Dendritic cell treated with granulocyte-macrophage colony-stimulating factor and Interleukin-4, amounts not matched to agents 40 ng/mL and 50 ng/mL, for 4 days (primary cell): ENCODE results near the gene RBM5.

Source experiments
- H3K27ac Mint-ChIP-seq: one replicate; pipeline ENCODE4 v1.8.0; 2022; ENCODE audit warnings: mild to moderate bottlenecking, mixed read lengths
- H3K27me3 Mint-ChIP-seq: one replicate; pipeline ENCODE4 v1.8.0; 2022; ENCODE audit warnings: mild to moderate bottlenecking, mixed read lengths
- H3K36me3 Mint-ChIP-seq: one replicate; pipeline ENCODE4 v1.8.0; 2022; ENCODE audit warnings: low read depth, mixed read lengths
- H3K4me1 Mint-ChIP-seq: one replicate; pipeline ENCODE4 v1.8.0; 2022; ENCODE audit warnings: low read depth, mixed read lengths
- H3K4me3 Mint-ChIP-seq: one replicate; pipeline ENCODE4 v1.8.0; 2022; ENCODE audit warnings: mild to moderate bottlenecking, moderate library complexity, mixed read lengths
- H3K9me3 Mint-ChIP-seq: one replicate; pipeline ENCODE4 v1.8.0; 2022; ENCODE audit warnings: mixed read lengths
- intact Hi-C: fragments of 100-400 bp; cut with micrococcal nuclease; formaldehyde crosslinking; loops from one replicate; pipeline ENCODE4 v1.15.0; 2022

The RBM5 gene

DNA sequence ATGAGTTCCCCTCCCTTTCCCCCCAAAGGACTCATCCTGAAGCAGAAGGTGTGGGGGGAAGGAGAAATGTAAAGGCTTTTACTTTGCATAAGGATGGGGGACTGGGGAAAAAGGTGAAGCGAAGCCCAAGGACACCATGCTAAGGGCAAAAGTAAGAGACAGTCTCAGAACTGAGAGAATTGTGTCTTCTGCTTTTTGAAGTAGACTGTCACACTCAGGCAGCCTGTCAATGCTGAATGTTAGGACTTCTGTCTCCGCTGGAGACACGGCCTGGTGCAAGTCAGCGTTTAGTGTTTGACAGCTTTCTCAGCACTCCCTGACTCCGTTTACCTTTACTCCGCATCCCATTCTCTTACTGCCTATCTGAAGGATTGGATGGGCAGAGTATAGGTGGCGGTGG lies 13.8 kb downstream of the RBM5 start:
- intact Hi-C loops: no loop called here
- peaks cover 100% of the 10 kb centered on the region for H3K36me3 Mint-ChIP-seq

DNA sequence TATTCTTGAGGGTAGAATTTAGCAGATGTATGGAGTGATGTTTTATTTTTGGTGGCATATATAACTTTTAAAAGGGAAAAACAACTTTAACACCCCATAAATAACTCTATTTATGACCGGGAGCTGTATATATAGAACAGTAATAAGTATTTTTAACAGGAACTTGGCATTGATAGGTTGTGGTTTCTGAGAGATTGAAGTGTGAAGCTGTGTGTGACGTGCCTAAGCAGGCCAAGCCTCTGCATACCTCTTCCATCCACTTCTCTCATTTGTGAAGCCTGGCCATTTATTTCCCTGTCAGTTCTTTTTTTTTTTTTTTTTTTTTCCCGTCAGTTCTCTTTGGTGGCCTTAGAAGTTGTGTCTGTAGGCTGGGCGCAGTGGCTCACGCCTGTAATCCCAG lies 23.0 kb downstream of the RBM5 start:
- intact Hi-C loops: no loop called here
- no peaks in the 10 kb centered on the region for H3K27me3 Mint-ChIP-seq
- H3K27ac Mint-ChIP-seq: no peak overlapping the region
- H3K4me1 Mint-ChIP-seq: no peaks in the 10 kb centered on the region
- H3K36me3 Mint-ChIP-seq: peaks cover 100% of the 10 kb centered on the region
- H3K4me3 Mint-ChIP-seq: no peak overlapping the region
- no peaks in the 10 kb centered on the region for H3K9me3 Mint-ChIP-seq

More for the DNA sequence above, 13.8 kb downstream of the RBM5 start:
- no peak overlapping the region for H3K4me3 Mint-ChIP-seq
- H3K27me3 Mint-ChIP-seq: no peaks in the 10 kb centered on the region
- H3K4me1 Mint-ChIP-seq: no peaks in the 10 kb centered on the region
- H3K27ac Mint-ChIP-seq: no peak overlapping the region
- H3K9me3 Mint-ChIP-seq: no peaks in the 10 kb centered on the region

DNA sequence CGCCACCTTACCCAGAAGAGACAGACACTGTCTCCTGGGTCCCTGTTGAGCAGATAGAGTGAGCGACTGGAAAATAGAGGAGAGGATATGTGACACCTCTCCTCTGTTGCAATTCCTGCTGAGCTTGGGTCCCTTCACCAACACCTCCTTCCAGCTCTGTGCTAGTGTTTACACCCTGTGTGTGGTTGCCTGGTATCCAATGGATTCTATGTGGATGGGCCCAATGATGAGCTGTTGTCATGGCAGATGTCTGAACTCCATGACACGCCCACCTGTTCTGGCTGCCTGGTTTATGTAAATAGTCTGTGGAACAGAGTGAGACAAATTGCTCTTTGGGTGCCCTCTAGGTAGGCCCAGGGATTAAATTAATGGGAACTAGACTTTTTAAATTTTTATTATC lies 23.7 kb downstream of the RBM5 start:
- H3K9me3 Mint-ChIP-seq: no peaks in the 10 kb centered on the region
- H3K4me1 Mint-ChIP-seq: no peaks in the 10 kb centered on the region
- no peak overlapping the region for H3K4me3 Mint-ChIP-seq
- H3K27me3 Mint-ChIP-seq: no peaks in the 10 kb centered on the region
- H3K36me3 Mint-ChIP-seq: peaks cover 100% of the 10 kb centered on the region
- no peak overlapping the region for H3K27ac Mint-ChIP-seq
- intact Hi-C loops: no loop called here

DNA sequence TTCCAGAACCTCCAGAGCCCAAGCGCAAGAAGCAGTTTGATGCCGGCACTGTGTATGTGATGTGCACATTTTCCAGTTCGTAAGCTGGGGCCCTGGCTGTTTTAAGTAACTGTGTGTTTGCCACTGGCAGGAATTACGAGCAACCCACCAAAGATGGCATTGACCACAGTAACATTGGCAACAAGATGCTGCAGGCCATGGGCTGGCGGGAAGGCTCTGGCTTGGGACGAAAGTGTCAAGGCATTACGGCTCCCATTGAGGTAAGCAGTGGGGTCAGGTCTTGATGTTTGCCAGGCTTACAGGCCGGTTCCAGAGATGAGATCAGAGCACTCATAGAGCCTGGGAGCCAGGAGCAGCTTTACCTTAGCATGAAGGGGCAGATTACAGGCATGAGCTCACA lies 28.4 kb downstream of the RBM5 start:
- Mint-ChIP-seq H3K4me3 (no peak overlapping the region), H3K36me3 (peaks cover 100% of the 10 kb centered on the region), H3K27ac (no peak overlapping the region), H3K27me3 (no peaks in the 10 kb centered on the region), H3K4me1 (peaks cover under 1% of the 10 kb centered on the region), H3K9me3 (no peaks in the 10 kb centered on the region)
- intact Hi-C loops: no loop called here

DNA sequence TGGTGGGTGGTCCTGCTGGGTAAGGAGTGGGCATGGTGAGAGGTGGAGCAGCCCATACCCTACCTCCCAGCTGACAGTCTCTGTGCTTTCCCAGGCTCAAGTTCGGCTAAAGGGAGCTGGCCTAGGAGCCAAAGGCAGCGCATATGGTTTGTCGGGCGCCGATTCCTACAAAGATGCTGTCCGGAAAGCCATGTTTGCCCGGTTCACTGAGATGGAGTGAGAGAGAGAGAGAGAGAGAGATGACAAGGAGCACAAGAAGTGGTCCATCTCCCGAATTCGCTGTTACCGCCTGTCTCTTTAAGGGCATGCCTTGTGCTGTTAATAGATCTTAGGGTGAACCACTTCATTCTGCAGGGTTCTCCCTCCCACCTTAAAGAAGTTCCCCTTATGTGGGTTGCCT lies 29.5 kb downstream of the RBM5 start:
- Mint-ChIP-seq H3K27ac (no peak overlapping the region), H3K9me3 (no peaks in the 10 kb centered on the region), H3K27me3 (no peaks in the 10 kb centered on the region), H3K4me1 (peaks cover 5% of the 10 kb centered on the region), H3K4me3 (no peak overlapping the region), H3K36me3 (peaks cover 100% of the 10 kb centered on the region)
- intact Hi-C loops: no loop called here

DNA sequence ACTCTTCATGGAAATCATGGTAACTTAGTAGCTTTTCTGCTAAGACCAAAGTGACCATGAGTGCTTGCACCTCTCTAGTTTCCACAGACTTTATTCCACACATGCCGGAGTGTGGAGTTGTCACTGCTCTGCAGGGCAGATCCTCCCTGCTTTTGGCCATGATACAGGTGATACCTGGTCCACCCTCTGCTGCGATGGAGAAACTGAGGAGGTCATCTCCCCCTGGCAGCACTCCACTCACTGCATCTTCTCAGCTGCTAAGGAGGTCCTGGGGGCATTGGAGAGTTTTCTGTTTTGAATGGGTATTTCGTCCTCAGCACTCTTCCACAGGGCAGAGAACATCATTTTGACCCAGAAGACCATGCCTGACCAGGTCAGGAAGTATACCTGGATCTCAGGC lies 31.1 kb downstream of the RBM5 start:
- peaks cover 5% of the 10 kb centered on the region for H3K4me1 Mint-ChIP-seq
- H3K36me3 Mint-ChIP-seq: peaks cover 86% of the 10 kb centered on the region
- no peak overlapping the region for H3K4me3 Mint-ChIP-seq
- H3K27me3 Mint-ChIP-seq: no peaks in the 10 kb centered on the region
- H3K27ac Mint-ChIP-seq: no peak overlapping the region
- H3K9me3 Mint-ChIP-seq: no peaks in the 10 kb centered on the region
- intact Hi-C loops: no loop called here

DNA sequence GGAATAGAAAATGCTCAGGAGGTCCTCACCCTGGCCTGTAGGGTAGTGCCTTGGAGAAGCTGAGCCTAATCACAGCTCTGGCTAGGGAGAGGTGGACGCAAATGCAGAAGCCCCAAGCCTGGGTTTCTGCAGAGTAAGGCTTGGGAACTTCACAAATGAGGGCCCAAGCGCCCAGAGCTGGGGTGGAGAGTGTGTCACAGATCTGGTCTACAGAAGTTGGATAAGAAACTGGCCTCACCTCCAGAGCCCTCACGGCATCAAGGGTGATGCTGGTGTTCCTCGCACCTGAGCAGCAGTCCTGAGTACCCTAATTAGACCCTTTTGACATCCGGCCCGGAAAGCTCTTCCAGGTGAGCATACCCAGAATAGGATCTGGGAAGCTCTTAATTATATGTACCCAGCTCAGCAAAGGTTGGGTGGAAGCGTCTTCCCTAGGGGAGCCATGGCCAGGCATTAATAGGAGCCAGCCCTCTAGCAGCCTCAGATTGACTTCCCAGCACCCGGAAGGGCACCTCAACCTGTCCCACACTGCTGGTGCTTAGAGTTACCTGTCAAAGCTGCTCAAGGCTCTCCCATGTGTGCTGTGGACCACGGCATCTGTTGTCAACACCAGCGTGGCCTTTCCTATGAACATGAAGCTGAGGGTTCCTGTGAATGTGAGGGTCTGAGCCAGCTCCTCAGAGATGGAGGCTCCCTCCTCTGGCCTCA lies 31.8 kb downstream of the RBM5 start:
- no peak overlapping the region for H3K4me3 Mint-ChIP-seq
- H3K9me3 Mint-ChIP-seq: no peaks in the 10 kb centered on the region
- intact Hi-C loops: loop anchor here (1.0 kb wide), 3 partner anchors 69 to 153 kb away; no protein-coding TSS in a partner anchor
- peaks cover 79% of the 10 kb centered on the region for H3K36me3 Mint-ChIP-seq
- peaks cover 5% of the 10 kb centered on the region for H3K4me1 Mint-ChIP-seq
- no peaks in the 10 kb centered on the region for H3K27me3 Mint-ChIP-seq
- no peak overlapping the region for H3K27ac Mint-ChIP-seq

DNA sequence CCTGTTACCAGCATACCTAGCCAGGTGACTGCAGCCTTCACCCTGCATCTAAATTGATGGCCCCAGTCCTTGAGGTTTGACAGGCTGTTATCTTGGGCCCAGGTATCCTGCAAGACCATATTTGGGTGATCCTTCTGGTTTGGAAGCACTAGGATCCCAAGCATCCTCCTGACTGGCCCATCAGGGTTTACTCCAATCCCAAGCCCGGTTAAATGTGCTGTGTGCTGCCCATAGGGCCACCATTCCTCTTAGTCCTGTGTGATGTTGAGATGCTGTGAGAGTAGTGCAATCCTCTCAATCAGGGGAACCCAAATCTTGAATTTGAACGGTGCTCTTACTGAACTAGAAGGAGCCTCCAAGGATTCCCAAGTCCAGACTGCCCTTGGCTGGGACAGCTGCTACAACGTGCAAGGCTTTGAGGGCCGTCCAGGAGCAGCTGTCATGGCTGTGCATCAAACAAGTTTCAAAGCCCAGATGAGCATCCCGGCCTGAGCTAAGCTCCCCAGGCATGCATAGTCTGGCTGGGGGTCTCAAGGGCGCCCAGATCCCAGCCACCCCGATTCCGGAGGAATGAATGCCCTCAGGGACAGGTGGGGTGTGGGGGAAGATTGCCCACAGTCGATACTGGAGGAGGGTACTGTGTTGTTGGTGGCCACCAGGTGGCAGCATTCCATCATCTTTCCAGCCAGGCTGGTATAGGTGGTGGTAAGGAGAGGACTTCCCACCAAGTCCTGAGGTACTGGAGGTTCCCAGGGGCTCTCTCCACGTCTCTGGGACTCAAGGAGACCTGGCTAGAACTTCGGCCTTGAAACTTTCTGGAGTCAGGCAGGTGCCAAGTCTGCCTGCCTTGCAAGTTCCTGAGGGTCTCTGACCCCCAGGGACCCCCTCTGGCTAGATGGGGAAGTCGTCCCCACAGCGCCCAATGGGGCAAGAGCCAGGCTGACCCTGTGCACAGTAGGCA lies 32.6 kb downstream of the RBM5 start:
- Mint-ChIP-seq H3K27me3 (no peaks in the 10 kb centered on the region), H3K9me3 (no peaks in the 10 kb centered on the region), H3K4me3 (no peak overlapping the region), H3K36me3 (peaks cover 71% of the 10 kb centered on the region), H3K27ac (no peak overlapping the region), H3K4me1 (peaks cover 5% of the 10 kb centered on the region)
- intact Hi-C loops: loop anchor here (1.0 kb wide), 3 partner anchors 68 to 152 kb away; no protein-coding TSS in a partner anchor

DNA sequence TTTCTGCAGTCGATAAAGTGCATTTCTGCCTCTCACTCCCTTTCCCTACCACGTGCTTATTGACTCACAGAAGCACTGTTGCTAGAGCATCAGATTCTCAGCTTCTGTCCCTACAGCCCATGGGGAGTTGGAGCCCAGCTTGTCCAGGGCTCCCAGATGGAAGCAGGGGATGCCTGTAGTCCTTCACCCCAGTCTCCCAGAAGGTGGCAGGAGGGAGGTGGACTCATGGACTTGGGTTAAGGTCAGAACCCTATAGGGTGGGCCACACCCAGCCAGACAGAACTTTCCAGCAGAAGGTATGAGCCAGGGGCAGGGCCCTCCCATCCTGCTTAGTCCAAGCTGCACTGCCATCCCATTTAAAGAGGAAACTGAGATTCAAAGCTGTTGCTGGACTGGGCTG lies 33.4 kb downstream of the RBM5 start:
- no peak overlapping the region for H3K27ac Mint-ChIP-seq
- H3K9me3 Mint-ChIP-seq: no peaks in the 10 kb centered on the region
- H3K4me3 Mint-ChIP-seq: no peak overlapping the region
- intact Hi-C loops: no loop called here
- H3K27me3 Mint-ChIP-seq: no peaks in the 10 kb centered on the region
- H3K36me3 Mint-ChIP-seq: peaks cover 64% of the 10 kb centered on the region
- H3K4me1 Mint-ChIP-seq: peaks cover 5% of the 10 kb centered on the region

DNA sequence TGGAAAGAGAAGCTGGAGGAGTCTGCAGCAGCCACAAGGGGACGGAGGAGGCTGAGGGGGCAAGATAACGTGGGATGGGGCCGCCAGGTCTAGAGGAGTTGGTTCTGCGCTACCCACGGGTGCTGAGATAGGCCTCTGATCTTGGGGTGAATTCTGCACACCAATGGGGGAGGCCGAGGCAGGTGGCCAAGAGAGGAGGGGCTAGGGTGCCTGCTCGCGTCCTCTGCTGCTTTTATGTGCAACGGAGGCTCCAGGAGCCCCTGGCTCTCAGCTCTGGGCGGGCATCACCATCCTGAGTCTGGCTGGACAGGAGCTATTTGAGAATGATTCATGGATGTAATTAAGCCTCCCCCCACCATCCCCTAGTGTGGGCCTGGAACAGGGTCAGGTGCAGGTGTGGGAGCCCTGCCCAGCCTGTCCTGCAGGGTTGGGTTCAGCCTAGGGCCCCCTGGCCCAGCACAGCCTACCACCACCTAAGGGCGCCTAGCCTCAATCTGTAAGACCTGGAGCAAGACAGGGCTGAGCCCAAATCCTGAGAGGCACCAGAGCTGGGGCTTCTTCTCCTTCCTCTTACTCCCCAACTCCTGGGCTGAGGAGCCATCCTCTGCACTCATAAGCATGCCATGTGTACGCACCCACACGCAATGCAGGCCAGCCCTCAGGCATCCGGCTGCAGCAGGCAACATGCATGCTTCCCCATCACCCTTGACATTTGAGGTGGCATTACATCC lies 34.1 kb downstream of the RBM5 start:
- Mint-ChIP-seq H3K27ac (no peak overlapping the region), H3K4me1 (peaks cover 5% of the 10 kb centered on the region), H3K4me3 (no peak overlapping the region), H3K27me3 (no peaks in the 10 kb centered on the region), H3K36me3 (peaks cover 56% of the 10 kb centered on the region), H3K9me3 (no peaks in the 10 kb centered on the region)
- intact Hi-C loops: no loop called here

DNA sequence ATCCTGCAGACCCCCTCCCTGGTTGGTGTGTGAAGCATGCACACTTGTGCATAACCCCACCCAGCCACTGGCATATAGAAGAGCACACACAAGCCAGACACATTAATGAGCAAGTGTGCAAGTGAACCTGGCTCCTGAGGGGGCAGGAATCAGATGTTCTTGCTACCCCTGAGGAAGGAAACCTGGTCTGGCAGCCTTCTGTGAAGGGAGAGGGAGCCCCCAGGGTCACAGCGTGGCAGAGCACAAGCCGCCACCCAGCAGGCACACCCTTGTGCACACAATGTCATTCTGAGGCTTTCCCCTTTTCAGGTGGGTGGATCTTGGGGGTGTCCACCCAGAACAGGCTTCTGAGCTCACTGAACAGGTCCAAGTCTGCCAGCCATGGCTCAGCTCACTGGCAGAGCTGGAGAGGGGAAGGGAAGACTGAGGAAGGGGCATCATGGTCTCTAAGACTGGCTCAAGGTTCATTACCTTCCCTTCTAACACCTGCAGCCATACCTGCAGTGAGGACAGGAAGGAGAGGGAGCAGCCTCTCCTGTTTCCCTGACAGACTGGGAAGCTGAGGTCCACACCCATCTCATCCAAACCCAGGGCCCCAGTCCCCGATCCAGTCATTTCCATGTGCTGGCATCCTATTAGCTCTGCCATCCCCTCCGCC lies 34.8 kb downstream of the RBM5 start:
- intact Hi-C loops: no loop called here
- Mint-ChIP-seq H3K27ac (no peak overlapping the region), H3K4me1 (peaks cover 5% of the 10 kb centered on the region)

DNA sequence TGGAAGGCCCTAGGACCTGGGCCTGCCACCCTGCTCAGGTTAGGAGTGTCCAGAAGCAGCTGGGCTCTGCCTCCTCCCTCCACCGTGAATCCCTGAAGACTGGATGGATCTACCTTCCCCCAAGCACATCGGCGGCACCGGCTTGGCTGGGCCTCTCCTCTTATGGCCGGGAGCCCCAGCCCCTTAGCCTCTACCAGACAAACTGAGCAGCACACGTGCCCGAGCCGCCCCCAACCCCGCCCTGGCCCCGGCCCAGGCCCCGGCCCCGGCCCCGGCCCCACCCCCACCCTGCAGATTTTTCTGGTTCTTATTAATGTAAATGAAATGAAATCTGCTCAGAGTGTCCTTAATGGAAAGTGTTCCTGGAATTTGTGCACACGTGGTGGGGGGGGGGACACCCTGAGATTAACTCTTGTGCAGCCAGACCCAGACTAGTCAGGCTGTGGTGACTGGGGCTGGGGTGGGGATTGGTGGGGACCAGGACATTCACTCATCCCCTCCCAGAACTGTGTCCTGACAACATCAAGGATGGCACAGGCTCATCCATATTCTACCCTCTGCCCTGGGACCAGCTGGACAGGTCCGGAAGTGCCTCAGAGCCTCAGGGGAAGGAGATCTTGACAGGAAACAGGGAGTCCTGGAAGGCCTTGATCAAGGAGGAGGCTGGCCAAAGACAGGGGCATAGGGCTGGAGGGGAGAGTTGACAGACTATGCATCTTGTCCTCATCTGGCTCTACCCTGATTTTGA lies 35.5 kb downstream of the RBM5 start:
- Mint-ChIP-seq H3K36me3 (peaks cover 42% of the 10 kb centered on the region), H3K9me3 (no peaks in the 10 kb centered on the region), H3K27me3 (no peaks in the 10 kb centered on the region), H3K4me1 (peaks cover 5% of the 10 kb centered on the region), H3K27ac (no peak overlapping the region), H3K4me3 (no peak overlapping the region)
- intact Hi-C loops: no loop called here

More for the DNA sequence above, 34.8 kb downstream of the RBM5 start:
- peaks cover 49% of the 10 kb centered on the region for H3K36me3 Mint-ChIP-seq
- H3K9me3 Mint-ChIP-seq: no peaks in the 10 kb centered on the region
- no peaks in the 10 kb centered on the region for H3K27me3 Mint-ChIP-seq
- H3K4me3 Mint-ChIP-seq: no peak overlapping the region

DNA sequence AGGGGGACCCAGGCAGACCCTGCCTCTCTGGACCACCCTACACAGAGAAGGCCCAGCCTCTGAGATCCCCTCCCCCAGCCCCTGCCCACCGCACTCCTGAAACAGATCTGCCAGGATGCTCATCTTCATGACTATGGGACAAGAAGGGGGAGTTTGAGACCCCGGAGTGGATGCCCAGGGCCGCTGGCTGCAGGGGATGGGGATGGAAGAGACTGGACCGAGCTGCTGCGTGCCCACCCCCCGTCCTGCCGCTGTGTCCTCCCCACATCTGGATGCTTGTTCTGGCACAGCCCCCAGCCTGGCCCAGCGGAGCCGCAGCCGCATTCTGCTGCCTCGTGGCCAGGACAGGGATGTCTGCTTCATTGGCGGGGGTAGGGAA lies 36.1 kb downstream of the RBM5 start:
- intact Hi-C loops: no loop called here
- Mint-ChIP-seq H3K27ac (no peak overlapping the region), H3K4me3 (no peak overlapping the region), H3K4me1 (peaks cover 5% of the 10 kb centered on the region), H3K9me3 (no peaks in the 10 kb centered on the region), H3K27me3 (no peaks in the 10 kb centered on the region), H3K36me3 (peaks cover 36% of the 10 kb centered on the region)
